ENCODE data around the gene FILIP1. TPM values are rescaled to one million over a fixed set of nuclear protein-coding genes. Genes with fewer than 3 reads are reported as not detected.

The FILIP1 gene
- total RNA-seq, 2 experiments from 2014 or later = not detected

- DNase-seq (ENCODE audit: low spot score) = no peak
- Histone ChIP-seq H3K4me2 (ENCODE audit: low read length) (no peak overlapping the region), H3K36me3 (ENCODE audit: insufficient read depth, low read length) (no peaks in the 10 kb centered on the region), H3K4me1 (ENCODE audit: insufficient read depth, low read length, poor library complexity, severe bottlenecking) (no peaks in the 10 kb centered on the region), H4K20me1 (ENCODE audit: insufficient read depth, low read length) (no peaks in the 10 kb centered on the region), H3K9me2 (ENCODE audit: insufficient read depth, low read length) (no peaks in the 10 kb centered on the region), H2AFZ (ENCODE audit: low read length) (no peak overlapping the region), H3K27ac (ENCODE audit: low read depth, low read length, poor library complexity, severe bottlenecking) (no peak overlapping the region), H3K4me3 (ENCODE audit: low read depth, low read length, poor library complexity, severe bottlenecking) (no peak overlapping the region), H3K79me2 (ENCODE audit: insufficient read depth, low read depth, low read length) (no peaks in the 10 kb centered on the region), H3K9me3 (ENCODE audit: low read length) (no peaks in the 10 kb centered on the region)
- ChIA-PET POLR2A (no interaction called here), CTCF (ENCODE audit: unreplicated experiment) (no interaction called here)
- intact Hi-C loops (cut with micrococcal nuclease; ENCODE audit: unreplicated experiment) = no loop called here
- no peak for TF ChIP-seq EZH2phosphoT487 (IDR thresholded peaks at IDR 0.05; ENCODE audit: borderline replicate concordance, low read depth, low read length)
- no peak for TF ChIP-seq CTCF (conservative IDR thresholded peaks at IDR 0.05; ENCODE audit: low read length)
- no TSS peak for BruUV-seq (replicated peaks)
Measured at GRCh38 chr6:75396005-75396800, 97.4 kb downstream of the FILIP1 start.

DNA sequence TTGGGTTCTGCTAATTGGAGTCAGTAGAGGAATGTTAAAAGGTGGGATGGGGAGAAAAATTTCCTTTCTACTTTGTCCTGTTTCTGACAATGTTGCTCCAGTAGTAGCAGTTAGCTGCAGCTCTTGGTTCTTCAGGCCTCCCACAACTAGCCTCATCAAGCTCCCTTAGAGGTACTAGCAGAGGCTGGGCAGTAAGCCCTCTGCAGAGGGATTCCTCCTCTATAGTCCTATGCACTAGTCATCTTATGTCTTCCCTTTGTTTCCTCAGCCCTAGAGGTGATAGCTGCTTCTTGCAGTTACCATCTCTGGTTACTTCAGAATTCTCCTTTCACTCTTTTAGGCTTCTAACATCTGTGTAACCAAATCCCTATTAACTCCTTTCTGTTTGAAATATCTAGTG lies 99.8 kb downstream of the FILIP1 start:
- Histone ChIP-seq H3K4me3 (ENCODE audit: low read depth, low read length, poor library complexity, severe bottlenecking) (no peak overlapping the region), H3K79me2 (ENCODE audit: insufficient read depth, low read depth, low read length) (no peaks in the 10 kb centered on the region), H4K20me1 (ENCODE audit: insufficient read depth, low read length) (no peaks in the 10 kb centered on the region), H3K4me1 (ENCODE audit: insufficient read depth, low read length, poor library complexity, severe bottlenecking) (no peaks in the 10 kb centered on the region), H3K27ac (ENCODE audit: low read depth, low read length, poor library complexity, severe bottlenecking) (no peak overlapping the region), H3K9me2 (ENCODE audit: insufficient read depth, low read length) (no peaks in the 10 kb centered on the region), H2AFZ (ENCODE audit: low read length) (no peak overlapping the region), H3K36me3 (ENCODE audit: insufficient read depth, low read length) (no peaks in the 10 kb centered on the region), H3K9me3 (ENCODE audit: low read length) (no peaks in the 10 kb centered on the region), H3K4me2 (ENCODE audit: low read length) (no peak overlapping the region)
- no peak for TF ChIP-seq EZH2phosphoT487 (IDR thresholded peaks at IDR 0.05; ENCODE audit: borderline replicate concordance, low read depth, low read length)
- TF ChIP-seq CTCF (conservative IDR thresholded peaks at IDR 0.05; ENCODE audit: low read length) = no peak
- CTCF ChIA-PET (ENCODE audit: unreplicated experiment) = no interaction called here
- POLR2A ChIA-PET = no interaction called here
- DNase-seq (ENCODE audit: low spot score) = no peak
- BruUV-seq (replicated peaks) = no TSS peak
- intact Hi-C loops (cut with micrococcal nuclease; ENCODE audit: unreplicated experiment) = no loop called here

DNA sequence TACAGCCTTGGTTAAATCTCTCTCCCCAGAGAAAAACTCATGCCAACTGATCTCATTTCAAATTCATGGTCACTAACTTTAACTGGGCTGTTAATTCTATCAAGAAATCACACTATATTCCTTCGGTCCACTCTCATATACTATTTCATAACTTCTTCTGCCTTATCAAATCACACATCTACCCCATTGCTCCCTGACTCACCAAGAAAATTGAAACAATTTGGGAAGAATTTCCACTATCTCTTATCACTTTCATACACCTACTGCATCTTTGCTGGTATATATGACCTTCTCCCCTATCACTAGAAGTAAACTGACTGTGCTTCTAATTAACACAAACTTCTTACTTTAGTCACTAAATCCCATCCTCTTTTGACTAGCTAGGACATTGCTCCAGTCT lies 102.3 kb downstream of the FILIP1 start:
- TF ChIP-seq EZH2phosphoT487 (IDR thresholded peaks at IDR 0.05; ENCODE audit: borderline replicate concordance, low read depth, low read length) = no peak
- TF ChIP-seq CTCF (conservative IDR thresholded peaks at IDR 0.05; ENCODE audit: low read length) = no peak
- CTCF ChIA-PET (ENCODE audit: unreplicated experiment) = no interaction called here

More for the DNA sequence above, 102.3 kb downstream of the FILIP1 start:
- BruUV-seq (replicated peaks) = no TSS peak
- no peaks in the 10 kb centered on the region for H3K36me3 ChIP-seq (ENCODE audit: insufficient read depth, low read length)
- no peak overlapping the region for H3K27ac ChIP-seq (ENCODE audit: low read depth, low read length, poor library complexity, severe bottlenecking)
- H3K4me2 ChIP-seq (ENCODE audit: low read length) = no peak overlapping the region
- H3K79me2 ChIP-seq (ENCODE audit: insufficient read depth, low read depth, low read length) = no peaks in the 10 kb centered on the region
- no peak overlapping the region for H2AFZ ChIP-seq (ENCODE audit: low read length)
- no peaks in the 10 kb centered on the region for H4K20me1 ChIP-seq (ENCODE audit: insufficient read depth, low read length)
- no peaks in the 10 kb centered on the region for H3K9me3 ChIP-seq (ENCODE audit: low read length)
- no peak for DNase-seq (ENCODE audit: low spot score)
- no peaks in the 10 kb centered on the region for H3K4me1 ChIP-seq (ENCODE audit: insufficient read depth, low read length, poor library complexity, severe bottlenecking)
- POLR2A ChIA-PET = no interaction called here
- no peak overlapping the region for H3K4me3 ChIP-seq (ENCODE audit: low read depth, low read length, poor library complexity, severe bottlenecking)
- no peaks in the 10 kb centered on the region for H3K9me2 ChIP-seq (ENCODE audit: insufficient read depth, low read length)
- intact Hi-C loops (cut with micrococcal nuclease; ENCODE audit: unreplicated experiment) = no loop called here

Measured in OCI-LY7 (cell line).